Diencephalon (tissue), 1 donor: ENCODE data around the gene OR2AG1. TPM values are rescaled to one million over a fixed set of nuclear protein-coding genes. Genes with fewer than 3 reads are reported as not detected.

Experiments
- total RNA-seq: library from RNA; depleted of rRNA; stranded (reverse); fragments of >200 nt; gene quantifications from one replicate; pipeline ENCODE4 v1.2.3, GENCODE V29; 2014

Gene OR2AG1
- not detected for total RNA-seq

GRCh38 chr11:6782720-6783119 is at the start of gene OR2AG1:
TSS of gene OR2AG1 (plus strand) at chr11:6783020. CDS start at chr11:6785038, 2,018 bp downstream.

GRCh38 chr11:6771926-6772893 is 10.6 kb upstream of the OR2AG1 start, which contains the start of gene OR2AG2:
TSS of gene OR2AG2 (minus strand) at chr11:6771976. CDS start at chr11:6768957, 3,019 bp downstream.

GRCh38 chr11:6799402-6799801 is 16.6 kb downstream of the OR2AG1 start, which contains the start of gene OR6A2:
TSS of gene OR6A2 (minus strand) at chr11:6799689. CDS start at chr11:6795708, 3,981 bp downstream.

Other genes starting within 250 kb of the OR2AG1 start
- 13.1 TPM for gene RRP8, start 179.4 kb upstream of the OR2AG1 start, total RNA-seq
- gene ILK, start 179.2 kb upstream of the OR2AG1 start, total RNA-seq, result 51.2 TPM
- gene TAF10, start 170.8 kb upstream of the OR2AG1 start, total RNA-seq, result 14.8 TPM
- 16.8 TPM for gene TPP1, start 163.6 kb upstream of the OR2AG1 start, total RNA-seq
- 48.4 TPM for gene DCHS1, start 127.2 kb upstream of the OR2AG1 start, total RNA-seq
- gene MRPL17, start 99.7 kb upstream of the OR2AG1 start, total RNA-seq, result 23.5 TPM
- 1.4 TPM for gene OR2AG2, start 11.0 kb upstream of the OR2AG1 start, total RNA-seq
- gene OR6A2, start 16.7 kb downstream of the OR2AG1 start, total RNA-seq, result 1.8 TPM
- not detected for gene OR10A5, start 62.7 kb downstream of the OR2AG1 start, total RNA-seq
- gene OR10A2, start 80.0 kb downstream of the OR2AG1 start, total RNA-seq, result not detected
- not detected for gene OR10A4, start 93.6 kb downstream of the OR2AG1 start, total RNA-seq
- gene OR2D2, start 109.5 kb downstream of the OR2AG1 start, total RNA-seq, result 1.4 TPM
- not detected for gene OR2D3, start 138.0 kb downstream of the OR2AG1 start, total RNA-seq
- gene ZNF215, start 143.4 kb downstream of the OR2AG1 start, total RNA-seq, result 3.5 TPM
- gene ZNF214, start 237.3 kb downstream of the OR2AG1 start, total RNA-seq, result 14.1 TPM
- gene NLRP14, start 237.5 kb downstream of the OR2AG1 start, total RNA-seq, result 0.92 TPM